Astrocyte (in vitro differentiated cells and primary cell): ENCODE measurements around the gene LMAN2L. TPM values are rescaled to one million over a fixed set of nuclear protein-coding genes. Genes with fewer than 3 reads are reported as not detected.

Experiments
- DNase-seq: peaks from one replicate; pipeline ENCODE4 v3.0.0-alpha.2; 2010; ENCODE audit warnings: low read depth
- FAIRE-seq: peaks from 2 replicates; lab custom pipeline; 2011; peaks lifted over from hg19 to GRCh38; lab: Jason Lieb, UNC
- H2AFZ ChIP-seq: 2 replicates; pipeline ENCODE4 v1.6.0; 2012; ENCODE audit warnings: low read depth, low read length, inconsistent platforms
- H3K27ac ChIP-seq: 2 replicates; pipeline ENCODE4 v1.5.1; 2011; ENCODE audit warnings: low read depth, low read length, inconsistent platforms
- H3K27me3 ChIP-seq: 2 replicates; pipeline ENCODE4 v1.6.0; 2011; ENCODE audit warnings: low read length, inconsistent platforms; ENCODE audit not compliant: insufficient read depth
- H3K36me3 ChIP-seq: 2 replicates; pipeline ENCODE4 v1.5.1; 2011; ENCODE audit warnings: low read length, inconsistent platforms; ENCODE audit not compliant: insufficient read depth
- H3K4me1 ChIP-seq: 2 replicates; pipeline ENCODE4 v1.5.1; 2011; ENCODE audit warnings: low read length, inconsistent platforms; ENCODE audit not compliant: insufficient read depth
- H3K4me2 ChIP-seq: 2 replicates; pipeline ENCODE4 v1.6.0; 2012; ENCODE audit warnings: low read length, inconsistent platforms
- H3K4me3 ChIP-seq: 2 replicates; pipeline ENCODE4 v1.5.1; 2011; ENCODE audit warnings: low read depth, mild to moderate bottlenecking, low read length, inconsistent platforms; ENCODE audit not compliant: insufficient read depth
- H3K79me2 ChIP-seq: 2 replicates; pipeline ENCODE4 v1.6.0; 2012; ENCODE audit warnings: mild to moderate bottlenecking, low read length, inconsistent platforms; ENCODE audit not compliant: insufficient read depth
- H3K9ac ChIP-seq: 2 replicates; pipeline ENCODE4 v1.6.0; 2012; ENCODE audit warnings: mild to moderate bottlenecking, low read length, inconsistent platforms
- H3K9me3 ChIP-seq: 2 replicates; pipeline ENCODE4 v1.5.1; 2012; ENCODE audit warnings: low read depth, mild to moderate bottlenecking, low read length, inconsistent platforms; ENCODE audit not compliant: insufficient read depth
- H4K20me1 ChIP-seq: 2 replicates; pipeline ENCODE4 v1.6.0; 2012; ENCODE audit warnings: low read length, inconsistent platforms; ENCODE audit not compliant: insufficient read depth
- H3K27ac Mint-ChIP-seq: one replicate; pipeline ENCODE4 v1.8.0; 2021; ENCODE audit warnings: mild to moderate bottlenecking, mixed read lengths; ENCODE audit not compliant: unreplicated experiment
- H3K27me3 Mint-ChIP-seq: one replicate; pipeline ENCODE4 v1.8.0; 2021; ENCODE audit warnings: low read depth, mixed read lengths; ENCODE audit not compliant: unreplicated experiment
- H3K36me3 Mint-ChIP-seq: one replicate; pipeline ENCODE4 v1.8.0; 2021; ENCODE audit warnings: low read depth, mixed read lengths; ENCODE audit not compliant: unreplicated experiment
- H3K4me1 Mint-ChIP-seq: one replicate; pipeline ENCODE4 v1.8.0; 2021; ENCODE audit warnings: low read depth, mixed read lengths; ENCODE audit not compliant: unreplicated experiment
- H3K4me3 Mint-ChIP-seq: one replicate; pipeline ENCODE4 v1.8.0; 2021; ENCODE audit warnings: mild to moderate bottlenecking, moderate library complexity, mixed read lengths; ENCODE audit not compliant: unreplicated experiment
- H3K9me3 Mint-ChIP-seq: one replicate; pipeline ENCODE4 v1.8.0; 2021; ENCODE audit warnings: mild to moderate bottlenecking, mixed read lengths; ENCODE audit not compliant: unreplicated experiment
- CTCF ChIP-seq: IDR thresholded peaks from 2 replicates; pipeline ENCODE4 v1.5.1; 2011; ENCODE audit warnings: low read depth, mild to moderate bottlenecking, inconsistent platforms, low read length, moderate library complexity; ENCODE audit not compliant: insufficient read depth
- EZH2 ChIP-seq: IDR thresholded peaks from 2 replicates; pipeline ENCODE4 v1.6.1; 2012; ENCODE audit warnings: mild to moderate bottlenecking, low read length, inconsistent platforms; ENCODE audit not compliant: insufficient read depth
- total RNA-seq: library from RNA; stranded (reverse); gene quantifications from 2 replicates; pipeline ENCODE4 v1.2.1, GENCODE V29; 2021

LMAN2L gene
- total RNA-seq, 1 donor from 2014 or later, result 19.8 TPM

GRCh38 chr2:96771796-96772618 is 32.1 kb upstream of the LMAN2L start:
- H3K79me2 ChIP-seq, result peaks cover under 1% of the 10 kb centered on the region
- no peak overlapping the region for H3K4me3 ChIP-seq
- Mint-ChIP-seq H3K27ac (no peak overlapping the region), H3K4me1 (peaks cover 4% of the 10 kb centered on the region), H3K36me3 (peaks cover 3% of the 10 kb centered on the region), H3K4me3 (no peak overlapping the region), H3K27me3 (no peaks in the 10 kb centered on the region), H3K9me3 (no peaks in the 10 kb centered on the region)
- H3K9me3 ChIP-seq, result no peaks in the 10 kb centered on the region
- H4K20me1 ChIP-seq, result peaks cover 8% of the 10 kb centered on the region
- no peak overlapping the region for H2AFZ ChIP-seq
- no peak overlapping the region for H3K27ac ChIP-seq
- FAIRE-seq (no peak), DNase-seq (no peak)
- TF ChIP-seq CTCF (no peak), EZH2 (no peak)
- no peak overlapping the region for H3K4me2 ChIP-seq
- no peak overlapping the region for H3K9ac ChIP-seq
- H3K36me3 ChIP-seq, result no peaks in the 10 kb centered on the region
- no peaks in the 10 kb centered on the region for H3K27me3 ChIP-seq
- no peaks in the 10 kb centered on the region for H3K4me1 ChIP-seq

GRCh38 chr2:96770442-96771202 is 30.8 kb upstream of the LMAN2L start:
- Histone ChIP-seq H3K4me2 (no peak overlapping the region), H2AFZ (no peak overlapping the region), H3K9ac (no peak overlapping the region), H4K20me1 (peaks cover 17% of the 10 kb centered on the region), H3K4me3 (no peak overlapping the region), H3K27me3 (no peaks in the 10 kb centered on the region), H3K27ac (no peak overlapping the region), H3K4me1 (no peaks in the 10 kb centered on the region), H3K36me3 (no peaks in the 10 kb centered on the region), H3K79me2 (peaks cover 4% of the 10 kb centered on the region), H3K9me3 (no peaks in the 10 kb centered on the region)
- TF ChIP-seq CTCF, result no peak
- no peak for TF ChIP-seq EZH2
- H3K9me3 Mint-ChIP-seq, result no peaks in the 10 kb centered on the region
- H3K27ac Mint-ChIP-seq, result no peak overlapping the region
- peaks cover 3% of the 10 kb centered on the region for H3K36me3 Mint-ChIP-seq
- H3K4me3 Mint-ChIP-seq, result no peak overlapping the region
- no peak for DNase-seq
- H3K27me3 Mint-ChIP-seq, result no peaks in the 10 kb centered on the region
- no peak for FAIRE-seq
- H3K4me1 Mint-ChIP-seq, result peaks cover 4% of the 10 kb centered on the region
